Mammary epithelial cell (primary cell): Measurements from ENCODE around the gene LUZP2.

Experiments
- CTCF ChIP-seq, 2 donors: IDR thresholded peaks in 1 of 2; conservative IDR thresholded peaks in 1 of 2; 2 replicates each; pipeline ENCODE4 v1.5.1; 2011 to 2012; ENCODE audit warnings: inconsistent platforms in 2 of 2, low read length in 2 of 2, mild to moderate bottlenecking in 2 of 2, control low read depth in 1 of 2, low read depth in 1 of 2; ENCODE audit not compliant: insufficient read depth in 1 of 2; ENCODE audit errors: extremely low read depth in 1 of 2
- EZH2 ChIP-seq: IDR thresholded peaks from 2 replicates; pipeline ENCODE4 v1.6.1; 2012; ENCODE audit warnings: low read length, inconsistent platforms, borderline replicate concordance

GRCh38 chr11:24794064-24794463 lies 297.2 kb downstream of the LUZP2 start:
- TF ChIP-seq CTCF (conservative IDR thresholded peaks at IDR 0.05 in 1 of 2, IDR thresholded peaks at IDR 0.05 in 1 of 2; ENCODE audit: extremely low read depth in 1 of 2, insufficient read depth in 1 of 2, low read depth in 1 of 2, low read length in 2 of 2) (no peak), EZH2 (no peak)
